Ishikawa (cell line): ENCODE results near the gene HYOU1.

ENCODE experiments used
- CEBPB ChIP-seq: IDR thresholded peaks from 2 replicates; pipeline ENCODE4 v1.6.1; 2012
- CREB1 ChIP-seq: IDR thresholded peaks from 2 replicates; pipeline ENCODE4 v1.6.1; 2012; ENCODE audit warnings: low read depth
- EP300 ChIP-seq: IDR thresholded peaks from 2 replicates; pipeline ENCODE4 v1.6.1; 2012; ENCODE audit warnings: borderline replicate concordance
- FOXM1 ChIP-seq: IDR thresholded peaks from 2 replicates; pipeline ENCODE4 v1.6.1; 2012; ENCODE audit warnings: low read depth, borderline replicate concordance
- RAD21 ChIP-seq: IDR thresholded peaks from 2 replicates; pipeline ENCODE4 v1.6.1; 2012; ENCODE audit warnings: low read depth
- TAF1 ChIP-seq: IDR thresholded peaks from 2 replicates; pipeline ENCODE4 v1.6.1; 2012; ENCODE audit warnings: low read depth, mild to moderate bottlenecking
- TCF12 ChIP-seq: IDR thresholded peaks from 2 replicates; pipeline ENCODE4 v1.6.1; 2012; ENCODE audit warnings: low read depth
- YY1 ChIP-seq: IDR thresholded peaks from 2 replicates; pipeline ENCODE4 v1.6.1; 2012; ENCODE audit warnings: low read depth
- TF ChIP-seq, protein P1 (sequence below): IDR thresholded peaks from 2 replicates; pipeline ENCODE4 v1.6.1; 2012; ENCODE audit warnings: low read depth, mild to moderate bottlenecking
- TF ChIP-seq, protein P2 (sequence below): IDR thresholded peaks from 2 replicates; pipeline ENCODE4 v1.6.1; 2012

DNA sequence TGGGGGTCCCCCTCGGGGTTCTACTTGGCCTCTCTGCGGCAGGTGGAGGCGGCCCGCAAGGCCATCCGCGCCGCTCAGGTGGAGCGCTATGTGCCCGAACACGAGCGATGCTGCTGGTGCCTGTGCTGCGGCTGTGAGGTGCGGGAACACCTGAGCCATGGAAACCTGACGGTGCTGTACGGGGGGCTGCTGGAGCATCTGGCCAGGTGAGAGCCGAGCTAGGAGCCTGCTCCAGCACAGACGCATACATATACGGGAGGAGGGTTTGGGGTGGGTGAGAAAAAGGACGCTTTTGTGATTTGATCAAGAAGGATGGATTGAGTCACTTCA is 58.7 kb downstream of the HYOU1 start:
- TF ChIP-seq FOXM1 (no peak), RAD21 (no peak), TCF12 (no peak), EP300 (no peak), YY1 (no peak), TAF1 (no peak), CREB1 (no peak), CEBPB (no peak)
- TF ChIP-seq, protein P1, sequence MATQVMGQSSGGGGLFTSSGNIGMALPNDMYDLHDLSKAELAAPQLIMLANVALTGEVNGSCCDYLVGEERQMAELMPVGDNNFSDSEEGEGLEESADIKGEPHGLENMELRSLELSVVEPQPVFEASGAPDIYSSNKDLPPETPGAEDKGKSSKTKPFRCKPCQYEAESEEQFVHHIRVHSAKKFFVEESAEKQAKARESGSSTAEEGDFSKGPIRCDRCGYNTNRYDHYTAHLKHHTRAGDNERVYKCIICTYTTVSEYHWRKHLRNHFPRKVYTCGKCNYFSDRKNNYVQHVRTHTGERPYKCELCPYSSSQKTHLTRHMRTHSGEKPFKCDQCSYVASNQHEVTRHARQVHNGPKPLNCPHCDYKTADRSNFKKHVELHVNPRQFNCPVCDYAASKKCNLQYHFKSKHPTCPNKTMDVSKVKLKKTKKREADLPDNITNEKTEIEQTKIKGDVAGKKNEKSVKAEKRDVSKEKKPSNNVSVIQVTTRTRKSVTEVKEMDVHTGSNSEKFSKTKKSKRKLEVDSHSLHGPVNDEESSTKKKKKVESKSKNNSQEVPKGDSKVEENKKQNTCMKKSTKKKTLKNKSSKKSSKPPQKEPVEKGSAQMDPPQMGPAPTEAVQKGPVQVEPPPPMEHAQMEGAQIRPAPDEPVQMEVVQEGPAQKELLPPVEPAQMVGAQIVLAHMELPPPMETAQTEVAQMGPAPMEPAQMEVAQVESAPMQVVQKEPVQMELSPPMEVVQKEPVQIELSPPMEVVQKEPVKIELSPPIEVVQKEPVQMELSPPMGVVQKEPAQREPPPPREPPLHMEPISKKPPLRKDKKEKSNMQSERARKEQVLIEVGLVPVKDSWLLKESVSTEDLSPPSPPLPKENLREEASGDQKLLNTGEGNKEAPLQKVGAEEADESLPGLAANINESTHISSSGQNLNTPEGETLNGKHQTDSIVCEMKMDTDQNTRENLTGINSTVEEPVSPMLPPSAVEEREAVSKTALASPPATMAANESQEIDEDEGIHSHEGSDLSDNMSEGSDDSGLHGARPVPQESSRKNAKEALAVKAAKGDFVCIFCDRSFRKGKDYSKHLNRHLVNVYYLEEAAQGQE: no peak
- TF ChIP-seq, protein P2, sequence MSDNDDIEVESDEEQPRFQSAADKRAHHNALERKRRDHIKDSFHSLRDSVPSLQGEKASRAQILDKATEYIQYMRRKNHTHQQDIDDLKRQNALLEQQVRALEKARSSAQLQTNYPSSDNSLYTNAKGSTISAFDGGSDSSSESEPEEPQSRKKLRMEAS: no peak
